Activated T-cell treated with anti-CD3 and anti-CD28 coated beads, Interleukin-2, amount 50 U/mL, for 24 hours (primary cell): ENCODE results near the gene CNNM3.

Experiments
- DNase-seq: peaks from one replicate; pipeline ENCODE4 v3.0.0-alpha.2; 2020
- H3K27ac Mint-ChIP-seq: 2 replicates; pipeline ENCODE4 v1.8.0; 2020; ENCODE audit warnings: mild to moderate bottlenecking, mixed read lengths
- H3K27me3 Mint-ChIP-seq: 2 replicates; pipeline ENCODE4 v1.8.0; 2020; ENCODE audit warnings: mixed read lengths
- H3K36me3 Mint-ChIP-seq: 2 replicates; pipeline ENCODE4 v1.8.0; 2020; ENCODE audit warnings: low read depth, mixed read lengths
- H3K4me1 Mint-ChIP-seq: 2 replicates; pipeline ENCODE4 v1.8.0; 2020; ENCODE audit warnings: low read depth, mixed read lengths
- H3K4me3 Mint-ChIP-seq: 2 replicates; pipeline ENCODE4 v1.8.0; 2020; ENCODE audit warnings: mild to moderate bottlenecking, moderate library complexity, mixed read lengths
- H3K9me3 Mint-ChIP-seq: 2 replicates; pipeline ENCODE4 v1.8.0; 2020; ENCODE audit warnings: mixed read lengths

CNNM3 gene

DNA sequence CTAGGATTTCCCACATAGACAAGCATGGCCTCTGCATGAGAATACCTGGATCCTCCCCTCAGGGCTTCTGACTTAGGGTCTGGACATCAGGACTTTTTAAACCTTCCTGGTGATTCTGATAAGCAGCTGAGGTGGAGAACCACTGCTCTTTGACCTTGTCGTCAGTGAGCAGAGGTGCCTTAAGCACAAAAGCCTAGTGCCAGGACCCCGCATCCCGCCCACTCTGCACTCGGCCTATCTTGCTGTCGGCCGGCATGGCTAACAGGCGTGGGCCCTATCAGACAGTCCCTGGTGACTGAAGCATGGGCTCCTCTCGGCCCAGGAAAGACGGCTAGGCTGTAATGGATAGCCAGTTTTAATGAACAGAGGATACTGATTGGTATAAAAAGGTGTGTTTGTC lies 21.5 kb downstream of the CNNM3 start:
- H3K36me3 Mint-ChIP-seq, result peaks cover 65% of the 10 kb centered on the region
- H3K27ac Mint-ChIP-seq, result peak overlapping the region; percentile 40
- no peaks in the 10 kb centered on the region for H3K27me3 Mint-ChIP-seq
- DNase-seq, result no peak
- H3K4me1 Mint-ChIP-seq, result peaks cover 21% of the 10 kb centered on the region
- H3K4me3 Mint-ChIP-seq, result no peak overlapping the region
- H3K9me3 Mint-ChIP-seq, result no peaks in the 10 kb centered on the region

DNA sequence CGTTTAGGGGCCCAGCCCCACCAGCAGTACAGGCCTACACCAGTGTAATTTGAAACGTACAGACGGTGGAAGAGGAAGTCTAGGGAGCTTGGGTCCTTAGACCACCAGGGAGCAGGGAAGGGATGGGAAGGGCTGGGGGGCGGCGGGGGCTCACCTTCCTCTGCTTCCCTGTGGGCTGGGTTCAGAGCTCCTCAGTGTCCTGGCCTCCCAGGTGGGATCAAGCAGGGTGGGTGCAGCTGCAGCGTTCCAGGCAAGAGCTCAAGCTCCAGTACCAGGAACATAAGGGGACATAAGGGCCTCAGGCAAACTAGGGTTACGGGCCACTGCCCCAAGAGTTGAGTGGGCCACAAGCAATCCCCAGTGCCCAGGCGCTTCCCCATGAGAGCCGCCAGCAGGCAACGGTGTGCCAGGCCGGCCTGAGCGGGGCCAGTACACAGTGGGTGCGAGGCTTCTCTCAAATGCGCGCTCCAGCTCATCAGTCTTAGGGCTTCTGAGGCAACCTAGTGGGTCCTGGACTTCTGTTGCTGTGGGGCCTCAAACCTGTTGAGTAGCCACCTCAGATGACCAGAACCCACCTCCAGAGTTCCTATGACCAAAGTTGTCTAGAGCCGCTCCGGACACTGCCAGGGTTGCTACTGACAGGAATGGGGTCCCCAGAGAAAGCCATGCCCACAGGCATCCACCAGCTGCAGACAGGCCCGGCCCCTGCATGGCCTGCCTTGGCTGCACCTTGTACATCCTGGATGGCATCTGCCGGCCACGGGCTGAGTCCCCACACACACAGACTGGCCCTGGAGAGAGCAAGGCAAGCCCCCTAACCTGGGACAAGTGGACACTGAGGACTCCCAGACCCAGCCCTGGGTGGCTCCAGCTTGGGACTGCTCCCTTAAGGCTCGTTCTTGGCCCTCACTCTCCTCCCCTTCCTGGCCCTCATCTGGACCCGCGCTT lies 22.6 kb downstream of the CNNM3 start:
- Mint-ChIP-seq H3K4me1 (peaks cover 21% of the 10 kb centered on the region), H3K27ac (peak overlapping the region; percentile 71), H3K9me3 (no peaks in the 10 kb centered on the region), H3K27me3 (no peaks in the 10 kb centered on the region), H3K4me3 (no peak overlapping the region), H3K36me3 (peaks cover 55% of the 10 kb centered on the region)
- peak; percentile 43 for DNase-seq

DNA sequence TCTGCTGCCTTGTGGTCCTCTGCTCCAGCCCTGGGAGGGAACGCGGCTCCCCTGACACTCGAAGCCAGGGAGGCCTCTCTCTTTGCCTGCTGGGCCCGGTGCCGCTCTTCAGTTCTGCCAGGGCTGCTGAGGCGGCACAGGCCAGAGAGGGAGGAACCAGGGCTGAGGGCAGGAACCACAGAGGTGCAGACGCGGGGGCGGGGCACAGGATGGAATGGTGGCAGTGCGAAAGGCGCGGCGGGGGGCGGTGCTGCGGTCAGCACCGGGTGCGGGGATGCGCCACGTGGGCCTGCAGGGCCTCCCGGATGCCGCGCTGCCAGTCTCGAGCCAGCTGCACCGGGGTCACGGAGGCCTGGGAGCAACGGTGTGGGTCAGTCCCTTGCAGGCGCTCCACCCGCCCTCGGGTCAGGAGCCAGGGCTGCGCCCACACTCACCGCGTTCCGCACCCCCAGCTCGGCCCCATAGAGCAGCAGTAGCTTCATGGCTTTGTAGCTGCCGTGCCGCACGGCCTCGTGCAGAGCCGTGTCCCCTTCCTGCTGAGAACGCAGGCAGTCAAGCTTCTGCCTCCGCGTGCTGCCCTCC lies 23.3 kb downstream of the CNNM3 start:
- no peaks in the 10 kb centered on the region for H3K9me3 Mint-ChIP-seq
- H3K4me3 Mint-ChIP-seq, result peak overlapping the region; percentile 52

DNA sequence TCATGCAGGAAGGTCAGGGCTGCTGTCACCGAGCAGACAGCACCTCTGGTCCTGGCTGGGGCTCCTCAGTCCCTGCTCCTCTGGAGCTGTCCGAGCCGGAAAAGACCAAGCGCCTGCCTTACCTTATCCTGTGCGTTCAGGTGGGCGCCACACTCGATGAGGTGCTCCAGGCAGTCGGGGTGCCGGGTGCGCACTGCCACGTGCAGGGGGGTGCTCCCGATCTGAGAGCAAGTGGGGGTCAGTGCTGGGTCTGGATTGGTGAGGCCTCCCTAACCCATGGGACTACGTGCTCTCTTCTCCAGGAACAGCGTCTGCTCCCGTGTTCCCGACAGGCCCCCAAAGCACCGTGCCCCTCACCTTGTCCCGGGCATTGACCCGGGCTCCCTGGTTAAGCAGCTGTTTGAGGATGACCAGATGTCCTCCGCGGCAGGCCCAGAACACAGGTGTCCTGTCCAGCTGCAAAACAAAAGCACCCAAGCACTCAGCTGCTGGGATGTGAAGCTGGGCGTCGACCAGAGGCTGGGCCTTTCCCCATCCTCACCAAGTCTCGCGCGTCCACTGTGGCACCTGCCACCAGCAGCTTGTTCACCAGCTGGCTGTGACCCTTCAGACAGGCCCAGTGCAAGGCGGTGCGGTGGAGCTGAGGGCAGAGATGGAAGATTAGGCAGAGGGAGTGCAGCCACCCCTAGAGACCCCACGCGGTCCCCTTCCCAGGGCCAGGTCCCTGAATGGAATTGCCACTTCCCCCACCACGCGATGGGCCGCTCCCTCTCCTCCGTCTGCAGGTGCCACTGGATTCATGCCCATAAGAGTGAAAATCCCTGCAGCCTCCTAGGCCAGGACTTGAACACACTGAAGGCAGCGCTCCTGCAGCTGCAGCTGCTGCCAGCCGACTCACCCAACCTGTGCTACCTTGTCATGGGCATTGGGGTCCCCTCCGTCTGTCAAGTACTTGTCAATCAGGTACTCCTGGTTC lies 24.1 kb downstream of the CNNM3 start:
- H3K36me3 Mint-ChIP-seq, result peaks cover 47% of the 10 kb centered on the region
- H3K27me3 Mint-ChIP-seq, result no peaks in the 10 kb centered on the region
- no peaks in the 10 kb centered on the region for H3K9me3 Mint-ChIP-seq
- peak overlapping the region; percentile 63 for H3K27ac Mint-ChIP-seq
- no peak for DNase-seq
- peak overlapping the region; percentile 4 for H3K4me3 Mint-ChIP-seq
- H3K4me1 Mint-ChIP-seq, result peaks cover 21% of the 10 kb centered on the region

More for the DNA sequence above, 23.3 kb downstream of the CNNM3 start:
- Mint-ChIP-seq H3K27ac (peak overlapping the region; percentile 71), H3K4me1 (peaks cover 21% of the 10 kb centered on the region), H3K36me3 (peaks cover 50% of the 10 kb centered on the region), H3K27me3 (no peaks in the 10 kb centered on the region)
- peak; percentile 85 for DNase-seq

DNA sequence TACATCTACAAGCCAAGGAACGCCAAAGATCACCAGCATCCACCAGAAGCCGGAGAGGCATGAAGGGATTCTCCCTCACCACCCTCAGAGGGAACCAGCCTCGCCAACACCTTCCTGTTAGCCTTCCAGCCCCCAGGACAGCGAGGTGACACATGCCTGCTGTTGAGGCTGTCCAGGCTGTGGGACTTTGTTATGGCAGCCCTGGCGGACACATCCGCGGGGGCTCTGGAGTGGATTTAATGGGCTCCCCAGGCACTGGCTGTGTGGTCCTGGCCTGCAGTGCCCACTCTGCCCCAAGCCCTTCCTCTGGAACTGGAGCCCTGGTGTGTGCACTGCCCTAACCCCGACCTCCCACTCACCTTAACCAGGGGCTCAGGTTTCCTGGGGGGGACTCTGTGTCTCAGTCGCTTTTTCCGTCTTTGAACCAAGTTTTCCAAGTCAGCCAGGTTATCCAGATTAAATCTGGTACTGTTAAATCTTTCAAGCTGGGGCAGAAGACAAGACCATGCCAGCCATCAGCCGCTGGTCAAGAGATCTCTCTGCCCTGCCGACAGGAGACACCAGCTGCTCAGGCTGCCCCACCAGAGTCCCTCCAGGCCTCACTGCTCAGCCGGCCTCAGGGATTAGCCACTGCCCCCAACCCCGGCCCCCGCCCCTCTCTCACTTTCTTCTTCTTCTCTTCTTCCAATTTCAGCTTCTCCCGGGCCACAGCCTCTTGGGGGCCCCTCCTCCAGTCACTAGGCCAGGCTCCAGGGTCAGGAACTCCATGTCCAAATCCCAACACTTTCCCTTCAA lies 25.8 kb downstream of the CNNM3 start:
- H3K4me1 Mint-ChIP-seq, result peaks cover 21% of the 10 kb centered on the region
- H3K36me3 Mint-ChIP-seq, result peaks cover 47% of the 10 kb centered on the region

DNA sequence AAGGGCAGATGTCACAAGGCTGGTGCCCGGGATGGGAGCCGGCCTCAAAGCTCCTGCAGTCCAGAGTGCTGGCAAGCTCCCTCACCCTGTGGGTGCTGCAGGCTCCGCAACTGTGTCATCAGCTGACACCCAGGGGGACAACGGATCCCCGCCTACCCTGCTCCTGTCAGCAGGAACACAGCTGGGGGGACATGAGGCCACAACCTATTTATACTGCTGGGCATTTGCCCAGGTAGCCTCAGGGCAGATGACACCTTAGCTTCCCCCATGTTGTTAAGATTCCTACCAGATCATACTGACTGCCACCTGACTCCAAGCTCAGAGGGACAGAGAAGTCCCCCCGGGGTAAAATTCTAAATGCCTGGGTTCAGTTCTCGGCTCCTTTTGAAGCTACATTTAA lies 26.5 kb downstream of the CNNM3 start:
- H3K36me3 Mint-ChIP-seq, result peaks cover 47% of the 10 kb centered on the region
- H3K27ac Mint-ChIP-seq, result no peak overlapping the region
- DNase-seq, result no peak
- H3K9me3 Mint-ChIP-seq, result no peaks in the 10 kb centered on the region
- H3K27me3 Mint-ChIP-seq, result no peaks in the 10 kb centered on the region
- no peak overlapping the region for H3K4me3 Mint-ChIP-seq
- peaks cover 21% of the 10 kb centered on the region for H3K4me1 Mint-ChIP-seq

More for the DNA sequence above, 25.8 kb downstream of the CNNM3 start:
- Mint-ChIP-seq H3K9me3 (no peaks in the 10 kb centered on the region), H3K27me3 (no peaks in the 10 kb centered on the region), H3K27ac (no peak overlapping the region), H3K4me3 (no peak overlapping the region)
- no peak for DNase-seq

DNA sequence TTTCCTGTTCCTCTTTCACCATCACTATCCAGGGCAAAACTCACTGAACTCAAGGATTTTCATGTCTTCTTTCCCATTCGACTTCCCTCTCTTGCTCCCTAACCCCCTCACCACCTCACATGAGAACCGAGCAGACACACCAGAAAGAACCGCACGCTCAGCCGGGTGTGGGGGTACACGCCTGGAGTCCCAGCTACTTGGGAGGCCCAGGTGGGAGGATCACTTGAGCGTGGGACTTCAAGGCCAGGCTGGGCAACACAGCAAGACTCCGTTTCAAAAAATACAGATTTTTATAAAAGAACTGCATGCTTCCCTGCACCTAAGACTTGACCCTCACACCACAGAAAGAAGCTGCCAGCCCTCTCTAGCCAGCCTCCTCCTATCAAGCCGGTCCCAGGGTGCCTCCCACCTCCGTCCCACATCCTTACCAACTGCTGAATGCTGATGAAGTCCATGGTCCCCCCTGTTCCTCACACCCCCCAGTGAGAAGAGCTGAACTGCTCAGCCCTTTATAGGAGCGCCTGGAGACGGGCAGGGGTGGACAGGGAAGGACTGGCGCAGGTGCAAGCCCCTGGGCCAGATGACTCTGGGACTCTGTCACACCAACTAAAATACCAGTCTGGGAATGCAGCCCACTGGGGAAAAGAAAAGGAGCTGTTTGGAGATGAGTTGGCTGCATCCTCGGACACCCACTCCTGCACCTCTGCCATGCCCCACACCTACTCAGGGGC lies 27.6 kb downstream of the CNNM3 start, which contains the start of gene ANKRD23:
ANKRD23 (minus strand) TSS at position 484 of the 731 bp plus-strand sequence; CDS start at position 455, 29 bp downstream.
- no peaks in the 10 kb centered on the region for H3K27me3 Mint-ChIP-seq
- peak within 1 kb of the TSS; percentile 32 for H3K27ac Mint-ChIP-seq
- no peak within 1 kb of the TSS for H3K4me3 Mint-ChIP-seq

DNA sequence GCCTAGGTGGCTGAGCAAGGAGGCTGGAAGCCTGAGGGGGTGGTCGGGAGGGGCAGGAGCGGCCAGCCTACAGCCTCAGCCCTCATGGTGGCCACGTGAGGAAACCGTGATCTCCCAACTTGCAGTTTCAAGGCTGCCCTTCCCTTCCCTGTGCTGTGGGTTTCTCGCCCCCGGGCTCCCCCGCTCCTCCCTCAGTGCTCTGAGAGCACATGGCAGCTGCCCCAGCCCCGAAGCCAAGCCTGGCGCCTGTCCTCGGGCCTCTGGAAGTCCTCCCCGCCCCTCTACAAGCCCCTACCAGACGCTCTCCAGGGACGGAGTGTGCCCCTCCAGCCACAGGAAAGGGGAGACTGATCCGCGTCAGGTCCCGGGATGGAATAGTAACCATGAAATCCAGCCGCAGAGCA lies 28.3 kb downstream of the CNNM3 start:
- Mint-ChIP-seq H3K36me3 (peaks cover 50% of the 10 kb centered on the region), H3K27ac (peak overlapping the region; percentile 14), H3K4me1 (peaks cover 13% of the 10 kb centered on the region), H3K9me3 (no peaks in the 10 kb centered on the region), H3K4me3 (no peak overlapping the region), H3K27me3 (no peaks in the 10 kb centered on the region)
- DNase-seq, result no peak

More for the DNA sequence above, 27.6 kb downstream of the CNNM3 start, which contains the start of gene ANKRD23:
- DNase-seq, result no peak
- Mint-ChIP-seq H3K9me3 (no peaks in the 10 kb centered on the region), H3K4me1 (peaks cover 19% of the 10 kb centered on the region), H3K36me3 (peaks cover 50% of the 10 kb centered on the region)

DNA sequence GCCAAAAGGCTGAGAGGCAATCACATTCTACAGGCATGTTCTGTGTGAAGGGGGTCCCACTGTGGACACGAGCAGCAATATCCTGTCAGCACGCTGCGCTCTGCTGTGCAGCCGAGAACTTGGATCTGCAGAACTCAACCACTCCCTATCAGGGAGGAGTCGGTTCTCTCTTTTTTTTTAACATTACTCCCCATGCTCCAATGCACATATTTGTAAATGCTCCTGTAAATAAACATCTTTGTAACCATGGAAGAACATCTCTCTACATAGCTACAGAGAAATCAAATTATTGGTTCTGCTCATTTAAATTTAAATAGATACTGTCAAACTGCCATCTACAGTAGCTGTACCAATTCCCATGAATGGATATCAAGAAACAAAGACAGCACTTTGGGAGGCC lies 30.8 kb downstream of the CNNM3 start:
- H3K27ac Mint-ChIP-seq, result no peak overlapping the region
- no peak overlapping the region for H3K4me3 Mint-ChIP-seq
- H3K4me1 Mint-ChIP-seq, result no peaks in the 10 kb centered on the region
- DNase-seq, result no peak
- H3K9me3 Mint-ChIP-seq, result no peaks in the 10 kb centered on the region
- H3K27me3 Mint-ChIP-seq, result no peaks in the 10 kb centered on the region
- H3K36me3 Mint-ChIP-seq, result peaks cover 61% of the 10 kb centered on the region

DNA sequence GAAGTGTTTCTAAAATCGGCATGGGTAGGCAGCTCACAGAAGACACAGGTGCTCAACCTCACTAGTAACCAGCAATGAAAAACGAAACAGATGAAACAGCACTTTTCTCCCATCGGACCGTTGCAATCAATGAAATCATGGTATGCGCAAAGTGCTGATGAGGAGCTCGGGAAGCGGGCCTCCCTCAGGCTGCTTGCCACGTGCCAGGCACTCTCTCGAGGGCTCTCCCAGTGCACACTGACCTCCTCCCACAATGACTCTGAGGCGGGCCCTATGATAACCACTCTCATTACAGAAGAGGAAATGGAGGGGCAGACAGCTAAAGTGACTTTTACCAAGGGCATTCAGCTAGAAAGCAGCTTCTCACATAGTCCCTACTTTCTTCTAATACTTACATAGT lies 31.5 kb downstream of the CNNM3 start:
- H3K27ac Mint-ChIP-seq, result no peak overlapping the region

DNA sequence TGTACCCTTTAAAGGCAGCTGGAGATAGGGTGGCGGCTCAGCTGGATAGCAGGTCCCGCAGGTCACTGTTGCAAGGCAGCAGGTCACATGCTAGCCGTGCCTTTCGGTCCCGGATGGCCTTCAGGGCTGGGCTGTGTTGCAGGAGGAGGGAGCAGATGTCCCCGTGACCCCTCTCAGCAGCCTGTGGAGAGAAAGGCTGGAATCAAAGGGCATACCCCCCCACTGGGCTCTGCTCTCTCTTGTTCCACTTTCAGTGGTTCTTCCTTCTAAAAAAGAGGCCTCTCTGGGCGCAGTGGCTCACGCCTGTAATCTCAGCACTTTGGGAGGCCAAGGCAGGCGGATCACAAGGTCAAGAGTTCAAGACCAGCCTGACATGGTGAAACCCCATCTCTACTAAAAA lies 32.2 kb downstream of the CNNM3 start:
- Mint-ChIP-seq H3K4me3 (no peak overlapping the region), H3K36me3 (peaks cover 72% of the 10 kb centered on the region), H3K27me3 (no peaks in the 10 kb centered on the region), H3K4me1 (no peaks in the 10 kb centered on the region), H3K27ac (no peak overlapping the region), H3K9me3 (no peaks in the 10 kb centered on the region)
- no peak for DNase-seq

More for the DNA sequence above, 31.5 kb downstream of the CNNM3 start:
- no peaks in the 10 kb centered on the region for H3K27me3 Mint-ChIP-seq
- H3K4me3 Mint-ChIP-seq, result no peak overlapping the region
- H3K9me3 Mint-ChIP-seq, result no peaks in the 10 kb centered on the region
- DNase-seq, result no peak
- no peaks in the 10 kb centered on the region for H3K4me1 Mint-ChIP-seq
- H3K36me3 Mint-ChIP-seq, result peaks cover 65% of the 10 kb centered on the region

DNA sequence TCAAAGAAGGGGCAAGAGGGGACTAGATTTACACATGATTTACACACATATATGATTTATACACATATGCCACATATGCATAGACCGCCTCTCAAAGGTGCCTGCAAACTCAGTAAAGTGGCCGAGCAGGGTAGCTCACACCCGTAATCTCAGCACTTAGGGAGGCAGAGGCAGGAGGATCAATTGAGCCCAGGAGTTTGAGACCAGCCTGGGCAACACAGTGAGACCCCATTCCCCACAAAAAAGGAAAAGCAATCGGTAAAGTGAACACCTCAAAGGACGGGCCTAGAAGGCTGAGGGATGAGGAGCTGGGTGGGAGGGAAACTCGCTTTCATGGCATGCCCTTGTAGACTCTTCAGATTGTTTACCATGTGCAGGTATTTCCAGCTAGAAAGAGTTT lies 36.6 kb downstream of the CNNM3 start:
- DNase-seq, result no peak
- Mint-ChIP-seq H3K4me1 (peaks cover 20% of the 10 kb centered on the region), H3K9me3 (no peaks in the 10 kb centered on the region), H3K36me3 (peaks cover 71% of the 10 kb centered on the region), H3K27ac (no peak overlapping the region), H3K4me3 (no peak overlapping the region), H3K27me3 (no peaks in the 10 kb centered on the region)

DNA sequence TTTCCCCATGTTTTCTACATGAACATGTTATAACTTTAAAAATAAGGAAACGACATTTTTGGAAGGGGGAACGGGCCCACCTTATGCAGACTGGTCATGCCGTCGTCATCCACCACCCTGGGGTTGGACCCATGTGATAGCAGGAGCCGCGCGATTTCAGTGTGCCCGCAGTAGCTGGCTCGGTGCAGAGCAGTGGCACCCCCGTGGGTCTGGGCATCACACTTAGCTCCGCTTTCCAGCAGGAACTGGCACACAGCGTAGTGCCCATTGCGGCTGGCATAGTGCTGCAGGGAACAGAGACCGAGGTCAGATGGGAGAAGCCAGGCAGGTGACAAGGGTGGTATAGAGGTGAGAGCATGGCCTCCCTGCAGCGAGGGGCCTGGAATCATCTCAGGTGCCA lies 37.3 kb downstream of the CNNM3 start:
- DNase-seq, result no peak
- Mint-ChIP-seq H3K27ac (no peak overlapping the region), H3K36me3 (peaks cover 66% of the 10 kb centered on the region)

More for the DNA sequence above, 37.3 kb downstream of the CNNM3 start:
- no peaks in the 10 kb centered on the region for H3K9me3 Mint-ChIP-seq
- peaks cover 20% of the 10 kb centered on the region for H3K4me1 Mint-ChIP-seq
- H3K4me3 Mint-ChIP-seq, result no peak overlapping the region
- H3K27me3 Mint-ChIP-seq, result no peaks in the 10 kb centered on the region
